ENCODE results near the gene TBCC.
A peak's percentile ranks its signal among the peaks of the same experiment; 100 is the strongest.

TBCC gene

DNA sequence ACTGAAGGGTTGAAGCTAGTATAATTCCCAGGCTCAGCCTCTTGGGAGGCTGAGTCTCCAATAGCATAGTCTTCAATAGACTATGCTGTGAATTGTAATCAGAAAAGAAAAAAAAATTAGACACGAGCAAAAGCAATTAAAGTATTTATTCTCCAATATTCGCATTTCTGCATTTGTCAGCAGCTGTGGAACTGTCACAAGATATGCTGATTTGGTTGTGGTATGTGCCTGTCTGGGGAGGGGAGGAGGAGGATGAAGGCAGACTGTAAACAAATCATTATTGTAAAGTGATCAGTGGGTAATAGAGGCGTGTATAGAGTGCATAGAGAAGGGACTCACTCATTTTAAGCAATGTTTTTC is 25.8 kb upstream of the TBCC start:
- DNase-seq (ENCODE audit: low read depth, low spot score) = no peak

DNA sequence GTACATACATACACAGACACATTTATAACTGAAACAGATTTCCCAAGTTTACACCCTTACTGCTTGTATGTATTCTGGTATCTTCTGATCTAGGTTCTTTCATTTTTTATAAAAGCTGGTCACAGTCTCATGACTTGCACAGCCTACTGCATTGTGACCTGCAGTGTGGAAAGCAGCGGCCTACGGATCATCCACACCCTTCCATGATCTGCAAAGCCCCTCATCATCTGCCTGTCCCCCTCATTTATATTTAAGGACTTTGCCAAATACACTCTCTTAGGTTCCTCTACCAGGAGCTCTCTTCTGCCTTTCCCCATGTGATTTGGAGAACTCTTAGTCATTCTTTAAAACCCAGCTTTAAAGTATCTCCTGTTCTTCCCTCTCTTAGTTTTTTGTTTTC is 23.9 kb upstream of the TBCC start:
- no peak for DNase-seq (ENCODE audit: low read depth, low spot score)

DNA sequence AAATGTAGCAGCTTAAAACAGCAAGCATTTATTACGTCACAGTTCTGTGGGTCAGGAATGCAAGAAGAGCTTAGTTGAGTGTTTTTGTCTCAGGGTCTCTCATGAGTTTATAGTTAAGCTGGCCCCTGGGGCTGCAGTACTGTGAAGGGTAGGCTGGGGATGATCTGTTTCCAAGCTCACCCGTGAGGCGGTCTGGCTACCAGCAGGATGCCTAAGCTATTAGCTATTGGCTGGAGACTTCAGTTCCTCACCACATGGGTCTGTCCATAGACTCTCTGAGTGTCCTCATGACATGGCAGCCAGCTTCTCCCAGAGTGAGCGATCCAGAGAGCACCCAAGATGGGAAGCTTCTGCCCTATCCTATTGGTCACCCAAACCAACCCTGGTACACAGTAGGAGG is 23.1 kb upstream of the TBCC start:
- no peak for DNase-seq (ENCODE audit: low read depth, low spot score)

DNA sequence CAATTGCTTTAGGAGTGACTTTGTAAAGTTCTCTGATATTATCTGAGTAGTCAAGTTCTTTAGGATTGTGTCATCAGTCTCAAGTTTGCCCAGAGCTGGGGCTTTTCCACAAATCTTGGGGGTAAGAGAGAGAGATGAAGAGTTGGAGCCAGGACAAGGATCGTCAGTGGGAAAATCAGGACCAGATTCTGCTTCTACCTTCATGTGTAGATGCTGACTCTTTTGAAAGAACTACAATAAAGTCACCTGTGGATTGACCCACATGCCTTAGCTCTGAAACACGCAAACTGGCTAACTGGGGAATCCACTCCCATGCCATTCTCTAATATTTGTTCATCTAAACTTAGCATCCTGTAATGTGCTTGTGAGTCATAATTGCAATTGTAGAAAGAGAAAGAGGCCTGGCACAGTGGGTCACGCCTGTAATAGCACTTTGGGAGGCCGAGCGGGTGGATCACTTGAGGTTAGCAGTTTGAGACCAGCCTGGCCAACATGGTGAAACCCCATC is 20.3 kb upstream of the TBCC start:
- no peak for DNase-seq (ENCODE audit: low read depth, low spot score)

DNA sequence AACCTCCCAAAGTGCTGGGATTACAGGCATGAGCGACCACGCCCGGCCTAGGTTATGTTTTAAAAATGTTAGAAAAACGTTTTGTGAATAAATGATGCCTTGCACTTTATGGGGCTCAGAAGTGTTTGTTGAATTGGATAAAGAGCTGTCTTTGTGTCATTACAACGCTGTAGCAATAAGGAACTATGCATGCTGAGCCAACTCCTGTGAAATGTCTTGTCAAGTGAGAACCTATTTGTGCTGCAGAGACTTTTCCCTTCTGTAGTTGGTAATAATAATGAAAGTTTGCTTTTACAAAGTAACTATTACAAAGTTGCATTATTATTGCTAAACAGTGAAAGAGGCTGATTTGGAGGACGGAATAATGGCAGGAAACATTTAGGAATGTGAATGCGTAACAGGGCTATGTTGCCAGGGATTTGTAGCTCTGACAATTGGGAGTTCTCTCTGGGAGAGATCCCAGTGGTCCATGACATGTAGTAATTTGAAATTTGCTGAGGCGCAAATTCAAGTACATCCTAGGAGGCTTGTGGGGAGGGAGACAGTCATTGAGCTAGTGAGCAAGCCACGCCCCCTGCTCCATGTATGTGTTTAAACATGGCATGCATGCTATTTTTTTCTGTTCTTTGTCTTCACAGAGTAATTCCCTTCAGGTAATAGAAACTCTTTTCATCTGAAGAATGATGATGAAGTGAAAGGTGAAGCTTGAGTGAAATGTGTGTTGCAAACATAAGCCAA is 19.2 kb upstream of the TBCC start:
- DNase-seq (ENCODE audit: low read depth, low spot score) = no peak

DNA sequence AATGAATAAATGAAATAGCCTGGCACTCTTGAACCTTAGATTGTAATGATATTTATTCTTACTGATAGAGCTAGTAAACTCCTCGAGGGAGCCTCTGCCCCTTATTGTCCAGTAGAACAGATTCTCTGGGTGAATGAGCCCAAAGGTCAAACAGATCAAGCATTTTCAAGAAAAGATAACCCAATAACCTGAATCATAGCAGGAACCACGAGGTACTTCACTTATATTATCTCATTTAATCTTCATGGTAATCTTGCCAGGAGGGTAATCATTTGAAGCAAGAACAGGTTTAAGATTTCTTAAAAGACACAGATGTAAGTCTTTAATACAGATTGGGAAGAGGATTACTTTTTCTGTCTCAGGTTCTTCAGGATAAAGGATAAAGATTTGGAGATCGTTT is 17.0 kb upstream of the TBCC start:
- no peak for DNase-seq (ENCODE audit: low read depth, low spot score)

DNA sequence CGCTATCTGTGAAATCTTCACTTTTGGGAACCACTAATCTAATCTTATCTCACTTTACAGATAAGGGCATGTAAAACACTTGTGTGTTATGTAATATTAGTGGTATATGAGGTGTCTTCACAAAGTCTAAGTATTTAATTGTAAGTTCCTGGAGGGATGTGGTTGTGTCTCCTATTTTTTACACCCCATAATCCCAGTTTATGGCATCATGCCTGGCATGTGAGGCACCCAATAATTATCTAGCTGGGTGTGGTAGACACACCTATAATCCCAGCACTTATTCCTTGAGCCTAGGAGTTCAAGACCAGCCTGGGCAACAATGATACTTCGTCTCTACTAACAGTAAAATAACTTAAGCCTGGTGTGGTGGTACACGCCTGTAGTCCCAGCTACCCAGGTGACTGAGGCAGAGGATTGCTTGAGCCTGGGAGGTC is 16.5 kb upstream of the TBCC start:
- DNase-seq (ENCODE audit: low read depth, low spot score) = no peak

DNA sequence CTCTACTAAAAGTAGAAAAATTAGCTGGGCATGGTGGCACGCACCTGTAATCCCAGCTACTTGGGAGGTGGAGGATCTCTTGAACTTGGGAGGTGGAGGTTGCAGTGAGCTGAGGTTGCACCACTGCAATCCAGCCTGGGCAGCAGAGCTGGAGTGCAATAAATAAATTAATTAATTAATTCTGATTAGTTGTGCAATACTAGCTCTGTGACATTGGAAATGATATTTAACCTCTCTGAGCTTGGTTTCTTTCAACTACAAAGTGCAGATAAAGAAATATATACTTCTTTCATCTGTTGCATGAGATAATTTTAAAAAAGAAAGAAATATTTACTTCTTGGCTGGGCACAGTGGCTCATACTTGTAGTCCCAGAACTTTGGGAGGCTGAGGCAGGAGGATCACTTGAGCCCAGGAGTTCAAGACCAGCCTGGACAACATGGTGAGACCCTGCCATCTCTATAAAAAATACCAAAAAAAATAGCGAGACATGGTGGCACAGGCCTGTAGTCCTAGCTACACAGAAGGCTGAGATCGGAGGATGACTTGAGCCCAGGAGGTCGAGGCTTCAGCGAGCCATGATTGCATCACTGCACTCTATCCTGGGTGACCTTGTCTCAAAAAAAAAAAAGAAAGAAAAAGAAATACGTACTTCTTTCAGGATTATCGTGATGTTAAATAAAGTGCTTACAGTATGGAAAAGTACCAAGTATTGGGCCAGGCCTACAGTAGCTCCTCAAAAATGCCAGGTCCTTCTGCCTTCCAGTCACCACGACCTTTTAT is 15.6 kb upstream of the TBCC start:
- no peak for DNase-seq (ENCODE audit: low read depth, low spot score)

DNA sequence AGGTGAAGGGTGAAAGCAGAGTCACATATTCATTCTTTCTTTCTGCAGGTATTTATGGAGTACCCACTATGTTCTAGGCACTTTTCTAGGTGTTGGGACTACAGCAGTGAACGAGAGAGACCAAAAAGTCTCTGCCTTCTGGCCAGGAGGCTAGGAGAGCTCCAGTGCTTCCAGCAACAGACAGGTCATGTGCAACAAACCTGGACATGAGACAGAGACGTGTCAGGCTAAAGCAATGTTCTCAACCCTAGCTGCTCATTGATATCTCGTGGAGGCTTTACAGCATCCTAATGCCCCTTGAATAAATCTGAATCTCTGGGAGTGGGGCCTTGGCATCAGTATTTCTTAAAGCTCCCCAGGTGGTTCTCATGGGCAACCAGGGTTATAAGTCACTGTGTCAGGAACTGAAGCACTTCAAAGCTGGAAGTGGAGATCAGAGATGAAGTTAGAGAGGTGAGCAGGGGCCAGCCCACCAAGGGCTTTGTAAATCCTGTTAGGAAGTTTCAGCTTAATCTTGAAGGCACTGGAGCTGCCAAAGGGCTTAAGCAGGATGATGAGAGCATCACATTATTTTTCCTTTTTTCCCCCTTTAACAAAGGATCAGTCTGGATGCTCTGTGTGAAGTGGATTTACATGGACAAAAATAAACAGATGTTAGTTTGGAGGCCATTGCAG is 13.0 kb upstream of the TBCC start:
- no peak for DNase-seq (ENCODE audit: low read depth, low spot score)

DNA sequence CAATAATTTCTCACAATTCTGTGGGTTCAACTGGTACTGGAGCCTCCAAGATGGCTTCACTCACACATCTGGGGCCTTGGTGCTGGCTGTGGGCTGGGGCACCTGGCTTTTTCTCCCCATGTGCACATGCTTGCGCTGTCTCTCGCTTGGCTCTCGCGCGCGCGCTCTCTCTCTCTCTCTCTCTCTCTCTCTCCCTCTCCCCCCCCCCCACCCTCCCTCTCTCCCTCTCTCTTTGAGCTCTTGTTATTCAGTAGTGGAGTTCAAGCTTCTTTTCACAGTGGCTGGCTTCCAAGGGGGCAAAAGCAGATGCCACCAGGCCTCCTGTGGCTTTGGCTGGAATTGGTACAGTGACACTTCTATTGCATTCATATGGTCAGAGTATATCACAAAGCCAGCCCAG is 10.8 kb upstream of the TBCC start:
- no peak for DNase-seq (ENCODE audit: low read depth, low spot score)

DNA sequence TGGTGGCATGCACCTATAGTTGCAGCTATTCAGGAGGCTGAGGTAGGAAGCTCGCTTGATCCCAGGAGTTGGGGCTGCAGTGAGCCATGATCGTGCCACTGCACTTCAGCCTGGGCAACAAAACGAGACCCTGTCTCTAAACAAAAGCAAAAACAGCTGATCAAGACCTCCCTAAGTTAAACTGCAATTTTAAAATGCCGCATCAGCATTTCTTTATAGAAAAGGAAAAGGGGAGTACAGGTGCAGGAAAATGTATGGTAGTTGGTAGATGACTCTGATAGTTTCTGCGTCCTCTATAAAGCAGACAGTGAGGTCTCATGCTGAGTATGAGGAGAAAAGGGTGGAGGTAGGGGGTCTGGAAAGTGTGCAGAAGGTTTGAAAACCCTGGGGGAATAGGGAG is 8.9 kb upstream of the TBCC start:
- DNase-seq (ENCODE audit: low read depth, low spot score) = no peak

DNA sequence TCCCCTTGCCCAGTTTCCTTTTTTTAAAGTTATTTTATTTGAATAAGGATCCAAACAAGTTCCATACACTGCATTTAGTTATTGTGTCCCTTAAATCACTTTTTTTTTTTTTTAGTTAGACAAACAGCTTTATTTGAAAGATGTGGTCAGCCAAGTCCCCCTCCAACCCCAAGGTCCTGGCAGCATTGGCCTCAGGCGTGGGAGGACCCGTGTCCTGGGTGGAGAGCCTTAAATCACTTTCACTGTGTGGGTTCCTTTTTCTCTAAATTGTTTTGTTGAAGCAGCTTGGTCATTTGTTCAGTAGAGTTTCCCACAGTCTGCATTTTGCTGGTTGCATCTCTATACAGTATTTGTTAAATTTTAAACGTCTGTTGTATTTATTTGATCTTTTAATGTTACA is 5.2 kb upstream of the TBCC start:
- no peak for DNase-seq (ENCODE audit: low read depth, low spot score)

DNA sequence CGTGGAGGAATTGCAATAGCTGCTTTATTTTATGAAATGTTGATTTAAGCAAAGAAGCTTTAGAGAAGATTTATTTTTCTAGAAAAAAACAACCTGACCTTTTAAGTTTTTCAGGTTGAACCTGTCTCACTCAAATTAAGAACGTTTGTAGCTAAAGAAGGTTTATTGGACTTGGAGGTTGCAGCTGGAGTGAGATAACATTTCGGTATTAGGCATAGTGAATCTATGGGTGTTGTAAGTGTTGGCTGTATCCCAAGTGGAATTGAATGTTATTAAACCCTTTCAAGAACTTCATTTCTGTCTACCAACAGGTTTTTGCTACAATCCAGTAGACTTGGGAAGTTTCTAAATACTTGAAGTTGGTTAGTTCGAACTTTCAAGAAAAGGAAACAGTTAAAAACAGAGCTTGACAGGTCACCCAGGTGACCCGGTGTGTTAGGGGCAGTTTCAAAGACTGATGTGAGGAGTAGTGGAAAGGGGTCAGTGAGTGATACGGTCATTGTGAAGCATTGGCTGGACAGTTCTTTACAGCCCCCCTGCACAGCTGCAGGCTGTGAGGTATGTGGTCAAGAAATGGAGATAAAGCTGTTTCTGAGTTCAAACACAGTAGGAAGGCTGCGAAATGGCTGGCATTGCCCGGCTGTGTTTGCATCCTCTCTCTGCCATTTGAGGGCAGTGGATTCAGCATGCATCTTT is 2.4 kb upstream of the TBCC start:
- no peak for DNase-seq (ENCODE audit: low read depth, low spot score)

DNA sequence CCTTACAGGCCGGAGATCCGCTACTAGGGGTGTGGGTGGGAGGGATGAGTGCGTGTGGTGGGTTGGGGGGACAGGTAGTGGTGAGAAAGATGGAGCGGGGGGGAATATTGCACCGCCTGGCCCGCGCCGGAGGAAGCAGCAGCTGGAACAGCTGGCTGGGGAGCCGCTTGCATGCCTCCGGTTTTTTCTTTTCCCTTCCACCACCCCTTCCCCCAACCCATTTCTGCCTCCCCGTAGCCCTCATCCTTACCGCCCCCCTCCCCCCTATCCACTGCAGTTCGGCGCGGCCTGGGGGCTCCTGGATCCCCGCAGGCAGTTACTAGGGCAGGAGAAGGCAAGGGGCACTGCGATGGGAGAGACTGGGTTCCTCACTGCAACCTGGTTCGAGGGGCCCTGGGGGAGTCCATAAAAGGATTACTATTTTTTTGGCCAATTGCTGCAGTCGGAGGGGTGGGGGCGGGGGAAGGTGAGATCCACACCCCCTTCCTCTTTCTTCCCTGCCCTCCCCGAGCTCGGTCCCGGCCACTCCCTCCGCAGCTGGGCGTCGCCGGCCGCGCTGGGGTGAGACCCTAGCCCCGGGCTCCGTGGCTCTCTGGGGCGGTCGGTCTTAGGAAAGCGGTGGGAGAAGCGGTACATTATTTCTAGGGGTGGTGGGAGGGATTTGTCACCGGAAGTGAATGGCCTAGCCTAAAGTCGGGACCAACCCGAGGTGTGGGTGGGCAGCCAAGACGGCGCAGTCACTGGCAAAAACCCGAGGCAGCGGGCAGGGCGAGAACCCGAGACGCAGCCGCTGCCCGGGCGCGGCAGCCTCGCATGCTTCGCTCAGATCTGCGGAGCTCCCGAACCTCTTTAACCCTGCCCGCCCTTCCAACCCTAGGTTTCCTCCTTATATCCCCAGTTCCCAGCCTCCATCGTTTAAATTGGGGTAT is 824 bp upstream of the TBCC start:
- DNase-seq (ENCODE audit: low read depth, low spot score) = peak; percentile 79

DNA sequence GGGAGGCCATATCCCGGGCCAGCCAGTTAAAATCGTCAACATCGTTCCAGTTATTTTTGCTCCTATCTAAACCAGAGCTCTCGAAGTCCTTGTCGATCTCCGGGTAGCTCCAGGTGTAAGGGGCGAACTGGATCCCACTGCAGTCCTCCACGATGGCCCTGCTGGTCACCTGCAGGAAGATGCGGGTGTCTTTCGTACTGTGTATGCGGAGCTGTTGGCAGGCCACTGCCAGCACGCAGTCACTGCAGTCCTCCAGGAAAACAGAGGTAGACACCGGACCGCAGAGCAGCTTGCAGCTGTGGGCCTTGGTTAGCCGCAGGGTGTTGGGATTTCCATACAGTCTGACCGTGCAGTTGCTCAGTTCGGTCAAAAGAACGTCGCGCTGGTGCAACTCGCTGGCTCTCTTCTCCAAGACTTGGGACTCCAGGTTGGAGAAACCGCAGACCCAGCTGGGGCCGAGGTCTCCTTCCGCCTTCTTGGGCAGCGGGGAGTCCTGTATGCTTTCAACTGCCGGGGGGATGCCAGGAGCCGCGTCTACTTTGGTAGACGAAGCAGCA is 742 bp downstream of the TBCC start:
- DNase-seq (ENCODE audit: low read depth, low spot score) = no peak

DNA sequence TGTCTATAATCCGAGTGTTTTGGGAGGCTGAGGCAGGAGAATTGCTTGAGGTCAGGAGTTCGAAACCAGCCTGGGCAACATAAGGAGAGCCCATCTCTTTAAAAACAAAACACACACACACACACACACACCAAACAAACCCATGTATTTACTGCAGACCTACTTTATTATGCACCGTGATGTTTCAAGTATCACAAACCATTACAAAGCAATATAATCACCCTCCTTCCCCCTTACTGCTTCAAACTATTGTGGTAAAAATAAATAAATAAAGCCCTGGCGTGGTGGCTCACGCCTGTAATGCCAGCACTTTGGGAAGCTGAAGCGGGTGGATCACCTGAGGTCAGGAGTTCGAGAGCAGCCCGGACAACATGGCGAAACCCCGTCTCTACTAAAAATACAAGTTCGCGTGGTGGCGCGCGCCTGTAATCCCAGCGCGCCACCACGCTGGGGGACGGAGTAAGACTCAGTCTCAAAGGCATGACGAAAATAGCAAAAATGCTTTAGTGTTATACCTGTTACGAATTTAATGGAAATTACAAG is 1.5 kb downstream of the TBCC start:
- no peak for DNase-seq (ENCODE audit: low read depth, low spot score)

DNA sequence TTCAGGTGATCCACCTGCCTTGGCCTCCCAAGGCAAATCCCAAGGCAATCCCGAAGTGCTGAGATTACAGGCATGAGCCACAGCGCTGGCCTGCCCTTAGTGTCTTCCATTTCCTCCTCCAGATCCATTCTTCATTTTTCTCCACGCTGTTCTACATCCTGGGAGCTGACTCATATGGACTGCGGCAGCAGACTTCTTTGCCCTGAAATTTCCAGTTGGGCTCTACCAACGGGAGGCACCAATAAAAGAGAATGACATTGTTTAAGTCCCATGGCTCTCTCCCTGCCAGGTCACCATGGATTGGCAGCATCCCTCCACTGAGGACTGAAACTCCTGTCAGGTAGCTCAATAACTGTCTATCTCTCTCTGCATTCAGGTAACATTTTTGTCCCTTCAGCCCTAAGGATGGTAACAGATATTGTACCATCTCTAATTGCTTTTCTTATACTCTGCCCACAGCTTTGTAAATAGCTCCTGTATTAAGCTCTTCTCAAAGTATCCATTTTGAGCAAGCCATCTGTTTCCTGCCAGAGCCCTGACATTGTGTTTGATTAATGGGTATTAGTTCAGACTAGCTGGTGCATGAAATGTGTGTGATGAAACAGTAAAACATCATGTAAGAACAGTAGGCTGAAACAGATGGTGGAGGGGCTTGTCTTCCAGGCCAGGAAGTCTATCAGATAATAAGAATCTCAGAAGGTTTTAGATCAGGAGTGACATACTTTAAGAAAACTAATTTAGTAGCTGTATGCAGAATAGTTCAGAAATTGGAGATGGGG is 3.6 kb downstream of the TBCC start:
- DNase-seq (ENCODE audit: low read depth, low spot score) = no peak

DNA sequence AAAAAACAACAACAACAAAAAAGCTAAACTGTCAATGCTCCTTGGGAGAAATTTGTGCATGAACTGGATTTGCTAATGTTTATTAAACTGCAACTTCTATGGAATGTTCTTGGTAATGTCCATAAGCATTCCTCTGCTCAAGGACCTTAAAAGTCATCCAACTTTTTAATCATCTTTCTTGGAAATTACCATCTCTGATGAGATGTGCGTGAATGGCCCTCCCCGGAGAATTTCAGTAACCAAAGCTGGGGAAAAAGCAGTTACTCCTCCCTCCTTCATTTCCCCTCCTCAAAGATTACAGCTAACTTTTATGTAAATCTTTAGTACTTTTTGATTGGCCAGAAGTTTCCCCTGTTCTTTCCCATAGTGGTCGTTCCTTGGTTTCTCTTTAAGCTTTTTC is 5.2 kb downstream of the TBCC start:
- DNase-seq (ENCODE audit: low read depth, low spot score) = no peak

DNA sequence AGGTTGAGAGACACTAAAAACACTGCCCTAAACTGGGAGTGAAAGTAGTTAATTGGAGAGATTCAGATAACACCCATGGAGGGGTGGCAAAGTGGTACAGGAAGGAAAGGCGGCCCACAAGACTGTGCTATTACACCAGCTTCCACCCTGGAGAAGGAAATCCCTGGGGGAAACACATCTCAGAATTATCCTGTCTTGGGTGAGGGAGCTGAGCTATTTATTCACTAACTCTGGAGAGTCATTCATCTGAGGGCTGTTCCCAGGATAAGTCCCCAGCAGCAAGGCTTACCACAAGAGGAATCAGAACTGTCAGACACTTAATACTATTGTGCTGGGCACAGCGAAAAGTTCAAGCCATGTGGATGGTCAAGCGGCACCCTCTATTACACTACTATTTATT is 9.9 kb downstream of the TBCC start:
- no peak for DNase-seq (ENCODE audit: low read depth, low spot score)
